Measurements from ENCODE around the gene ZG16B. TPM values are rescaled to one million over a fixed set of nuclear protein-coding genes. Genes with fewer than 3 reads are reported as not detected.

The ZG16B gene, protein sequence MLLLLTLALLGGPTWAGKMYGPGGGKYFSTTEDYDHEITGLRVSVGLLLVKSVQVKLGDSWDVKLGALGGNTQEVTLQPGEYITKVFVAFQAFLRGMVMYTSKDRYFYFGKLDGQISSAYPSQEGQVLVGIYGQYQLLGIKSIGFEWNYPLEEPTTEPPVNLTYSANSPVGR
- total RNA-seq: 1,549 TPM

DNA sequence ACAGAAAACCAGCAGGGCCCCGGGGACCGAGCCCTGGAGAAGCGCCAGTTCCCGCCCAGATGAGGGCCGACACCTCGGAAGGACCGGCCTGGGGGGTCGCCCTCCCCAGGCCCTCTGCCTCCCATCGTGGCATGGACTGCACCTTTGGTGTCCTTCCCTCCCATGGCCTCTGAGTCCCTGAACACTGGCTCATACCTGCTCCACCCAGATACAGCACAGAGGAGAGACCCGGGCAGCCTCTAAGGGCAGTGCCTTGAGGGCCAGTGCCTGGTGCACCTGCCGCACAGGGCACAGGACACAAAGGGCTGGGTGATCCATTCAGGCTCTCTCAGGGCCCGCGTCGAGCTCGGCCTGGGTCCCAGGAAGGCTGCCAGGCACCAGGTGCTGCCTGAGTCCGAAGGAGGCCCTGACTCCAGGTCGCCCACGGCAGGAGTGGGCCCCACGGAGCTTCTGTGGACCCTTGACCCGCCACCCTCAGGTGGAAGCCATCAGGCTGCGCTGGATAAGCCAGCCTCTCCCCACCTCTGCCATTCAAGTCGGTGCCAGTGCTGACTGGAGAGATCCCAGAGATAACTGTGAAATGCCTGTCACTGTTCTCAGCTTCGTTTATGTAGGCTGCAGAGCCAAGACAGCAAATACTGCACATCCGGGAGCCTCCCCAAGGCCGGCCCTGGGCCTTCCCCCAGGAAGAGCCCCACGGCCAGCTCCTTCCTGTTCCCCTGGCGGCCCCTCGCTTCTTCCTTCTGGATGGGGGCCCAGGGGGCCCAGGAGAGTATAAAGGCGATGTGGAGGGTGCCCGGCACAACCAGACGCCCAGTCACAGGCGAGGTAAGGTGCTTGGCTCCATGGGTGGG lies at the start of gene ZG16B:
ZG16B (plus strand) TSS at position 803 of the 854 bp plus-strand sequence. CDS start 139 bp downstream, outside the sequence.
- no peak for DNase-seq

DNA sequence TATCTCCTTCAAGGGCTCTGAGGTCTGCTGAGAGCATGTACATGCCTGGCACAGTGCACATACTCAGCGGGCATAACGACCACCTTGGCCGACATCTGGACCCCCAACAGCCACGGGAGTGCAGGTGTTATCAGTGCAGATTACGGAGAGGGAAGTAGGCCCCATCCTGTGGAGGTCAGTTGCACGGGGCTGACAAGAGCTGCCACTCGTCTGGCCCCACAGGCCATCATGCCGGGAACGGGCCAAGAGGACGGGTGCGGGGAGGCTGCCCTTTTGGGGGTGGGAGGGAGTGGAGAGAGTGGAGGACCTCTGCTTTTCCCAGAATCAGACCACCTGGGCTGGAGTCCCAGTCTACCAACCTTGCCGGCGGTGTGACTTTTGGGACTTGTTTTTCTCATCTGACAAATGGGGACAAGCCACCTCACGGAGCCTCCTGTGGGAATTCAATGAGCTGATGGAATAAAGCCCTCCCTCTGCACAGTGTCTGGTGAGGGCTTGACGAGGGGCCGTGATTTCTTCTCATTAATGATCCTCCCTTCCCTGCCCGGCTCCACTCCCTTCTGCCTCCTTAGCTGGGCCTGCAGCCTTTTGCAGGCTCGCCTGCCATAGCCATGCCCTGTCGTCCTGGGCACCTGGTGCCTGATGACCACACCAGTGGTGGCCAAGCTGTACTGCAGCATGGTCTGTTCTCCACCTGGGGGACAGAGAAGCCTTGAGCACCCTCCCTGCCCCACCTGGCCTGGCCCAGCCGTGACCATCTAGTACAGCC lies 47.3 kb upstream of the ZG16B start:
- DNase-seq: no peak

DNA sequence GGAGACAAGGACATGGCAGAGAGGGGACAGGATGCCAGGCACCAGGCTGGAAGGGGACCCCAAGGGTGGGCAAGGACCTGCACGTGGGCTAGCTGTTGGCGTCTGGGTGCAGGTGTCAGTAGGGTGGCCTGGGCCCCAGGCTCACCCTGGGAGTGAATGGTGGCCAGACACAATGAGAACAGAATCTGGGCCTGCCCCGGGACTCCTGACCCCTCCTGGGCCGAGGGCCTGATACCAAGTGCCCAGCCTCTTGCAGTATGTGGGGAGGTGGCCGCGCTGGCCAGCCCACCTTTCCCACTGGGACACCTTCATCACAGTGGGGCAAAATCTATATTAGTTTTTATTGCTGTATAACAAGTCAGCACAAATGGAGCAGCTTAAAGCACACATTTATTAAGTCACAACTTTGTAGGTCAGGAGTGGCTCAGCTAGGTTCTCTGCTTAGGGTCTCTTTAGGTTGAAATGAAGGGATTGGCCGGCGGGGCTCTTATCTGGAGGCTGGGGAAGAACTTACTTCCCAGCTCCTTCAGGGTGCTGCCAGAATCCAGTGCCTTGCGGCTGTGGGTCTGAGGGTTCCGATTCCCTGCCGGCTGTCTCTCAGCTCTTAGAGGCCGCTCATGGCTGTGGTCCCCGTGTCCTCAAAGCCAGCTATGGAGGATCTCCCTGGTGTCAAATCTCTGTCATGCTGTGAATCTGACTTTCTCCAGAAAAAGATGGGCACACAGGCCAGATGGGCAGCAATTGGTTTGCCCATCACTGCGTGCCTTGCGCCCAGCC lies 46.3 kb upstream of the ZG16B start:
- DNase-seq: no peak

DNA sequence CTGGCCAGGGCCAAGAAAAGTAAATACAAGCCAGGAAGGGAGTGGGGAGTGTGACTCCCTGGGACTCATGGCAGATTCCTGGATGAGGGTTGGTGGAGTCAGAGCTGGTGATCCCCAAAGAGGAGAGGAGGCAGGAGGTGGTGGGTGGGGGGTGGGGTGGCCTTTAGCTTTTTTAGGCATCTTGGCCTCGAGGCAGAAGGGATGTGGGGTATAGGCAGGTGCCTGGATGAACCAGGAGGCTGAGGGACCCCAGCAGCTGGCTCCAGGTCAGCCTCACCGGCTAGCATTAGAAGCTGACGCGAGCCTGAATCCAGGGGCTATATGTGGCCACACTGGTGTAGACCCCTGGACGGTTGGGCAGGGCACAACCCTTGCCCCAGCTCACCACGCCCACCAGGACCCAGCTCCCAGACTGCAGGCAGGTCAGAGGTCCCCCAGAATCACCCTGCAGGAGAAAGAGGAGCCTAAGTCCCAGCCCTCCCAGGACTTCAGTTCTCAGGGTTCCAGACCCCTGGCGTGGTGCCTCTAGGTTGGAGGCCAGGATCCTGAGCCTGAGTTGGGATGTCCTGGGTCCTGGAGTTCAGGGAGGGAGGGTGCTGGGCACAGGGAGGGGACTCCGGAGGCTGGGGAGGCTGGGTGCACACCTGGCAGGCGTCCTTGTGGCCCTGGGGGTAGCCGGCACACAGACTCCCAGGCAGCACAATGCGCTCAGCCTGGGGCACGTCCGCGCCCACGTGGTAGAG lies 45.6 kb upstream of the ZG16B start:
- no peak for DNase-seq

DNA sequence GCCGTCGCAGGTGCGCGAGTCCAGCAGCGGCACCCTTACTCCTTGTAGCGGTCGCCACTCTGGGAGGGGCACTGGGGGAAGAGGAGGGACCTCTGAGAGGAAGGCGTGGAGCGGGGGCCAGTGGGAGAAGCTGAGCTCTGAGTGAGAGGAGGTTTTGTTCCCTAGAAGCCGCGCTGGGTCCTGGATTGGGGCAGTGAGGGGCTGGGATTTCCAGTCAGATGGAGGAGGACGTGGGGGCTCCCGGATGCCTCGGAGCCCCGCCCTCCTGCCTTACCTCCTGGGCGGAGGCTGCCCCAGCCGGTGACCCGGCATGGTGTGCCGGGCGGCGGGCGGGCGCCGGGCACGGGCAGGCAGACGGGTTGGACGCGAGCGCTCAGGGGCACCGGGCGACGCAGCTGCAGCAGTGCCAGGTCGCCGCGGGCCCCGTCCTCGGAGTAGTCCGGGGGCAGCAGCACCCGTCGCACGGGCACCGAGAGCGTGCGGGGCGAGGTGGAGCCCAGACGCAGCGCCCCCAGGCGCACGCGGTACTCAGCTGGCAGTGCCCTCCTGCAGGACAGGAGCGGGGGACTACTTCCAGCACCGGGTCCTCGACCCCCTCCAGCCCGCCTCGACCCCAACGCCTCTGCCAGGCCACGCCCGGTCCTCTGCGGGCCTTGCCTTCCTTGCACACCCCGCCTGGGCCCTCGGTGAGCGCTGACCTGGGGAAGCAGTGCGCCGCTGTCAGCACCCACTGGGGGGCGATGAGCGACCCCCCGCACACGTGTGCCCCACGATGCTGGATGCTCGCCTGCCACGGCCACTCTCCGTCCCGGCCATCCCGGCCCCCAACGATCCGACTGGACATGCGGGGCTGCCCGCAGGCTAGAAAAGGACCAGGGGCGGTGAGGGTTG lies 44.8 kb upstream of the ZG16B start:
- DNase-seq: no peak

DNA sequence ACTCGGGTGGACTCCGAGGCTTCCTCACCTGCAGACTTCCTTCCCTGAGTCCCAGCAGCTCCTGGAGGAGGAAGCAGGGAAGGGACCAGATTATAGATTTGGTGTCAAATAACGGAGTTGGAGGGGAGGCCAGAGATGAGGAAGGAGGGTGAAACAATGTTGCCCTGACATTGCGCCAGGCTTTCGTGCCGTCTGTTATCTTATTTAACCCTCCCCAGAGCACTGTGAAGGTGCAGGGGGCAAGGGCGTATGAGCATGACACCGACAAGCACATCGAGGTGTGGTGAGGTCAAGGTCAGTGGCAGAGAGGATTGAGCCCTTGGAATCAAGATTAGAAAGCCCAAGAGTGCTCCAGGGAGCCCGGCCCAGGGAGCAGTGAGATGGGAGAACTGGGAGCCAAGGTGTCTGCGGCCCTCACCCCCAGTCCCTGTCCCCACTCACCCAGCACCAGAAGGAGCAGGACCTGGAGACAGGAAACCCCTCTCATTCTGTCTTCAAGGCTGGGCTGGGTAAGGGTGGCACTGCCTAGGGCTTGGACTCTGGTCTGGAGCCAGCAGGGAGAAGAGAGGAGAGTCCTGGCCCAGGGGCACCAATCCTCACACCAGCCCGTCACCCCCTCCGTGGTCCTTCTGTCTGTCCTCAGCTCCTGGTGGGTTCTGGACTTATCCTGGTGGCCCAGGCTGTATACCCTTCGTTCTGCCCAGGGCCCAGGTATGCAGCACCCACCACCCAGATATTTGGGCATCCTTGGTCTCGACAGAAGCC lies 43.9 kb upstream of the ZG16B start:
- no peak for DNase-seq

DNA sequence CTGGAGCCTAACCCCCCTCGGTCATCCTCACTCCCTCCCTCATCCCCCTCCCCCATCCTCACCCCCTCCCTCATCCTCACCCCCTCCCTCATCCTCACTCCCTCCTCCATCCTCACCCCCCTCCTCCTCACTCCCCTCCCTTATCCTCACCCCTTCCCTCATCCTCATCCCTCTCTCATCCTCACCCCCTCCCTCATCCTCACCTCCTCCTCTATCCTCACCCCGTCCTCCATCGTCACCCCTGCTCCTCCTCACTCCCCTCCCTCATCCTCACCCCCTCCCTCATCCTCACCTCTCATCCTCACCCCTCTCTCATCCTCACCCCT lies 43.3 kb upstream of the ZG16B start:
- DNase-seq: no peak

DNA sequence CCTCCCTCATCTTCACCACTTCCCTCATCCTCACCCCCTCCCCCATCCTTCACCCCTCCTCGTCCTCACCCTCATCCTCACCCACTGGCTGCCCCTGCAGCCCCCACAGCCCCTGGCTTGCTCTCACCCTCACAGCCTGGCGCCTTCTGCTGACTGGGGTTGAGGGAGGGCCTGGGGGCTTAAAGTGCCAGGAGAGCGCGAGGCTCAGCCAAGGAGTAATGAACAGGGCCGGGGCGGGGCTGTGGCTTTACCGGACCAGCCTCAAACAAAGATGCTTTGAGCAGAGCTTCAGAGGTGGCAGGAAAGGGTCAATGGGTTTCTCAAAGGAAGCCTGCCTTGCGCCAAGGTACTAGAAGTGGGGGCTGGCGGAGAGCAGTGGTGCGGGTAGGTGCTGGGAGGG lies 42.7 kb upstream of the ZG16B start, which contains the start of gene PRSS33:
PRSS33 (minus strand) TSS at position 155 of the 400 bp plus-strand sequence. CDS start 1,013 bp downstream, outside the sequence.
- DNase-seq: no peak

DNA sequence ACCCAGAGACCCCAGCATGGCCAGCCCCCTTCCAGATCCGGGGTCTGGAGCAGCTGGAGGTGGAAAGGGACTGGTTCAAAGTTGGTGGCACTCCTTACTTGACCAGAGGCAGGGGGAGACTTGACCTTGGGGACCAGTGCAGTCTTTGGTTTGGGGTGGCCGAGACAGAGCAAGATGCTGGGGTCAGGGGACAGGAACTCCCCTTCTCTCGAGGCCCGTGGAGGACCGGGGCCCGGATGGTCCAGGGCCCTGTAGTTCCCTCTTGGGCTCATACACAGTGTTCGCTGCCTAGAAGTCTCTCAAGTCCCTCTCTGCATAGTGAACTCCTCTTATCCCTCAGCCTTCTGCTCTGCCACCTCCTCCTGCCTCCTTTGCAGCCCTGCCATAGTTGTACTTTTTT lies 42.1 kb upstream of the ZG16B start:
- no peak for DNase-seq

DNA sequence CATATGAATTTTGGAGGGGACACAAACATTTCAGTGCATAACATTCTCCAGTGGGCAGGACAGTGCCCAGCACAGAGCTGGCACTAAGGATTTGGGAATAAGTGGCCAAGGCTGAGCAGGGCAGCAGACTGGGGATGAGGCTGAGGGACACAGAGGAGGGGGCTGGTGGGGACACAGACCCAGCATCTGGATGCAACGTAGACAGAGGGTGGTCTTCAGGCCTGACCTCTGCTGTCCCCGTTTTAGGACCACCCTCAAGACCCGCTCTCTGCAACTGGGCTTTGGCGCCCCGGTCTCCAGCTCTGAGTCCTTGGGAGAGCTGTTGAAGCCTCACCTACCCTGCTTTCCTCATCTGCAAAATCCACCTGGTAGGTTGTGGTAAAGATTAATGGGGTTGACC lies 39.5 kb upstream of the ZG16B start:
- DNase-seq: no peak

DNA sequence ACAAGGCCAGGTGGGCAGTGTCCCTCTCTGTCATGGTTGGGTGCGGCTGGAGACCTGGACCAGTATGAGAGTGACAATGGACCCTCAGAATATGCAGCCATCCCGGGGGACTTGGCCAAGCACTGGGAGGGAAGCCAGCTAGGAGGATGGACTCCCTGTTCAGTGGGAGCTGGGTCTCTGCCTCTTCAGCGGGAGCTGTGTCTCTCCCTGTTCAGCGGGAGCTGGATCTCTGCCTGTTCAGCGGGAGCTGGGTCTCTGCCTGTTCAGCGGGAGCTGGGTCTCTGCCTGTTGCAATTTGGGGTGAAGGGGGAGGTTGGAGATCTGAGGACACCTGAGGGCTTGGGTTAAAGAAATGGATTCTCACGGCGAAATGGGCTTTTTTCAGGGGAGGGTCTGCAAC lies 38.9 kb upstream of the ZG16B start:
- no peak for DNase-seq

DNA sequence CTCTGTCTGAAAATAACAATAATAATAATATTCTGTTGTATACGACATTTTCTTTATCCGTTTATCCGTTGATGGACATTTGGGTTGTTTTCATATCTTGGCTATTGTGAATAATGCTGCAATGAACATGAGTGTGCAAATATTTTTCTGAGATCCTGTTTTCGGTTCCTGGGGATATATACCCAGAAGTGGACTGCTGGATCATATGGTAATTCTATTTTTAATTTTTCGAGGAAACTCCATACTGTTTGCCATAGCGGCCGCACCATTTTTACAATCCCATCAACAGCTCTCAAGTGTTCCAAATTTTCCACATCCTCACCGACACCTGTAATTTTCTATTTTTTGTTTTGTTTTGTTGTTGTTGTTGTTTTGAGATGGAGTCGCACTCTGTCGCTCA lies 37.2 kb upstream of the ZG16B start:
- no peak for DNase-seq

DNA sequence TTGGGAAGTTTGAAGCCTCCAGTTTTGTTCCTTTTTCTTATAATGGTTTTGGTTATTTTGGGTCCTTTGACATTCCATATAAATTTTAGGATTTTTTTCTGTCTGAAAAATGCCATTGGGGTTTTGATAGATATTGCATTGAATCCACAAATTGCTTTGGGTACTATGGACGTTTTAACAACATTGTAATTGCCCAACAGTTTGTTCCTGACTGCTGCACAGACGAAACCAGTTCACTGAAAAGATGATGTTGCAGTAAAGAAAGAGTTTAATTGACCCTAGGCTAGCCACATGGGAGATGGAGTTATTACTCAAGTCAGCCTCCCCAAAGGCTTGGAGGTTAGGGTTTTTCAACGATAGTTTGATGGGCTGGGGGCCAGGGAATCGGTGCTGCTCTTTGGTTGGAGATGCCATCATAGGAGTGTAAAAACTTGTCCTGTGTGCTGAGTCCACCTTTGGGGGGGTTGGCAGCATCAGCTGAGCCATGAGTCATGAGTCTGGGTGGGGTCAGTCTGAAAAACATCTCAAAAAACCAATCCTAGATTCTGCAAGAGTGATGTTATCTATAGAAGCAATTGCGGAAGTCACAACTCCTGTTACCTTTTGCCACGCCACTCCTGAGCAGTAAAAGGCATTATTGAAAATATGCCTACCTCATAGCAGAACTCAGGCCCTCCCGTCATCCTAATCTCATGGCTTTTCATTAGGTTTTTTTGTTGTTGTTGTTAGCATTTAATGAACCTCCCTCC lies 34.5 kb upstream of the ZG16B start:
- no peak for DNase-seq

DNA sequence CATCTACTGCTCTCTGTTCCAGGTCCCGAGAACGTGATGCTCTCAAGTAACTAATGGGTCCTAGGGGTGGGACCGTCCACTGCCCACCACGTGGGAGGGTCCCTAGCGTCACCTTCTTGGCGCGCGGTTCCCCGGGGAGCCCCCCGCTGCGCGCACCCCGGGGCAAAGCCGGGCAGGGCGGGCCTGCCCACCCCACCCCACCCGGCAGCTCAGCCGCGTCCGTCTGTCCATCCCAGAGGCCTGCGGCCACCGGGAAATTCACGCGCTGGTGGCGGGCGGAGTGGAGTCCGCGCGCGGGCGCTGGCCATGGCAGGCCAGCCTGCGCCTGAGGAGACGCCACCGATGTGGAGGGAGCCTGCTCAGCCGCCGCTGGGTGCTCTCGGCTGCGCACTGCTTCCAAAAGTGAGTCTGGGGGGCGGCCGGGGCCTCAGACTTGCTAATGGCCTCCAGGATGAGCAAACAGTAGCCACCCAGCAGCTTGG lies 31.3 kb upstream of the ZG16B start:
- no peak for DNase-seq

DNA sequence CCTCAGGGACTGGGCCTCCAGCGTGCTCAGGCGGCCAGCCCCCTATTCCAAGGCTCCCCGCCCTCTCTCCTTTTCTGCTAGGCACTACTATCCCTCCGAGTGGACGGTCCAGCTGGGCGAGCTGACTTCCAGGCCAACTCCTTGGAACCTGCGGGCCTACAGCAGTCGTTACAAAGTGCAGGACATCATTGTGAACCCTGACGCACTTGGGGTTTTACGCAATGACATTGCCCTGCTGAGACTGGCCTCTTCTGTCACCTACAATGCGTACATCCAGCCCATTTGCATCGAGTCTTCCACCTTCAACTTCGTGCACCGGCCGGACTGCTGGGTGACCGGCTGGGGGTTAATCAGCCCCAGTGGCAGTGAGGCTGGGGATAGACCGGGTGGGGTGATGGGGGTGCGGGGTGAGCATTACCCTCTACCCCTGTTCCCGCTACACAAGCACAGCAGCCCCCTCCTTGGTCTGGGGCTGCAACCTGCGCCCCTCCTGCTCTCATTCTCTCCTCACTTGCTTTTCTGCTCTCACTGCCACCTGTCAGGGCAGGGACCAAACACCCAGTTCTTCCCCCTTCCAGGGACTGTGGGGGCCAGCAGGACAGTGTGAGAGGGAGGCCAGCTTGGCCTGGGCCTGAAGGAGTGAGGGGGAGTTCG lies 30.8 kb upstream of the ZG16B start:
- DNase-seq: no peak

DNA sequence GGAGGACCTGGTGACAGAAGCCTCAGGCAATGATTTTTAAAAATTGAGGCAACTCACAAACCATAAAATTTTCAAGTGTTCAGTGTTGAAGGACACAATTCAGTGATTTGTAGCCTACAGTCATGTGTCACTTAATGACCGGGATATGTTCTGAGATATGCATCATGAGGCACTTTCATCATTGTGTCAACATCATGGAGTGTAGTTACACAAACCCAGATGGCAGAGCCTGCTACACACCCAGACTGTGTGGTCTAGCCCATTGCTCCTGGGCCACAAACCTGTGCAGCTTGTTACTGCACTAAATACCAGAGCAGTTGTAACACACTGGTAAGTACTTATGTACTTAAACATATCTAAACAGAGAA lies 30.3 kb upstream of the ZG16B start:
- no peak for DNase-seq

DNA sequence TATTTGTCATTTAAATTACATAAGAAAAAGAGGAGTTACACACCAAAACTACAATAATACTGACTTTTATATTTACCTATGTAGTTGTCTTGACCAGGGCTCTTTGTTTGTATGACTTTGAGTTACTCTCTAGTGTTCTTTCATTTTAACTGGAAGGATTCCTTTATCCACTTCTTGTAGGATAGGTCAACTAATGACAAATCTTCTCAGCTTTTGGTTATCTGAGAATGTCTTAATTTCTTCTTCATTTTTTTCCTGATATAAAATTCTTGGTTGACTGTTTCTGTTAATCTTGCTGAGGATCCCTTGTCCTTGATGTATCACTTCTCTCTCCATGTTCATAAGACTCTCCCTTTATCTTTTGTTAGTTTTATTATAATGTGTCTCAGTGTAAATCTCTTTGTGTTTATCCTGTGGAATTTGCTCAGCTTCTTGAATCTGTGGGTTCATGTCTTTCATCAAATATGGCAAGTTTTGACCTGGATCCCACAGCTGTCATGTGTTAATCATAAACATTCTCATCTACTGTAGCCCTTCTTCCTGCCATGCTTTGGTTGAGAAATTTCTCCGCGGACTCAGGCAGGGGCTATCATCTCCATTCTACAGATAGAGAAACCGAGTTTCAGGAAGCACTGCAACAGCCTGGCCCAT lies 26.4 kb upstream of the ZG16B start:
- no peak for DNase-seq

DNA sequence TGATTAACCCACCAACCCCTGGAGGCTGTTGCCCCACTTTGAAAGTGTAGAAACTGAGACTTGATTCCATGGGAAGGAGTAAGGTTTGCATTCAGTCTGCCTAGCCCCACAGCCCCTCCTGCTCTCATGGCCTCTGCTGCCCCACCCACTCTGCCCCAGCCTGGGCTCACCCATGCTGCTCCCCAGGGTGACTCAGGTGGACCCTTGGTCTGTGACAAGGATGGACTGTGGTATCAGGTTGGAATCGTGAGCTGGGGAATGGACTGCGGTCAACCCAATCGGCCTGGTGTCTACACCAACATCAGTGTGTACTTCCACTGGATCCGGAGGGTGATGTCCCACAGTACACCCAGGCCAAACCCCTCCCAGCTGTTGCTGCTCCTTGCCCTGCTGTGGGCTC lies 25.4 kb upstream of the ZG16B start:
- no peak for DNase-seq

All from tongue (tissue), 2 donors.